ENCODE data around the gene HERC3.

DNA sequence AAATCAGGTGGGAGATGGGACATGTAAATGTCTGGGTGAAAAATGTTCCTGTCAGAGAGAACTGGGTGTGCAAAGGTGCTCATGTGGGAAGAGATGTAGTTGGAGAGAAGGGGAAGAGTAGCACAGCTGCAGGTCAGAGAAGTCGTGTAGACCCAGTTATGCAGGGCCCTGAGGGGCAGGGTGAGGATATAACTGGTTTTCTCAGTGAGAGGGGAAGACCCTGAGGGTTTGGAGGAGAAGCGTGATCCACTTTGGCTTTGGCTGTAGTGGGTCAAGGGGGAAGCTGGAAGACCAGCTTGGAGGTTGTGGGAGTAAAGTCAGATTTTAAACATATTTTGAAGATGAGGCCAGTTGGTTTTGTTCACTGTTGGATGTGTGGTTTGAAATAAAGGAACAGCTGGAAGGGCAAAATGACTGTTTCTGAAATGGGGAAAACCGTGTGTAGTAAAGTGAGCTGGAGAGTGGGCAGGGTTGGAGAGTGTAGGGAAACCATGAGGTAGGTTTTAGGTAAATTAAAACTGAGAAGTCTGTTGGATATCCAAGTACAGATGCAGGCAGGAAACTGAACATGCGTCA is 61.2 kb downstream of the HERC3 start:
- TF ChIP-seq POLR2A (IDR thresholded peaks at IDR 0.05) = no peak
- TF ChIP-seq, protein P1, sequence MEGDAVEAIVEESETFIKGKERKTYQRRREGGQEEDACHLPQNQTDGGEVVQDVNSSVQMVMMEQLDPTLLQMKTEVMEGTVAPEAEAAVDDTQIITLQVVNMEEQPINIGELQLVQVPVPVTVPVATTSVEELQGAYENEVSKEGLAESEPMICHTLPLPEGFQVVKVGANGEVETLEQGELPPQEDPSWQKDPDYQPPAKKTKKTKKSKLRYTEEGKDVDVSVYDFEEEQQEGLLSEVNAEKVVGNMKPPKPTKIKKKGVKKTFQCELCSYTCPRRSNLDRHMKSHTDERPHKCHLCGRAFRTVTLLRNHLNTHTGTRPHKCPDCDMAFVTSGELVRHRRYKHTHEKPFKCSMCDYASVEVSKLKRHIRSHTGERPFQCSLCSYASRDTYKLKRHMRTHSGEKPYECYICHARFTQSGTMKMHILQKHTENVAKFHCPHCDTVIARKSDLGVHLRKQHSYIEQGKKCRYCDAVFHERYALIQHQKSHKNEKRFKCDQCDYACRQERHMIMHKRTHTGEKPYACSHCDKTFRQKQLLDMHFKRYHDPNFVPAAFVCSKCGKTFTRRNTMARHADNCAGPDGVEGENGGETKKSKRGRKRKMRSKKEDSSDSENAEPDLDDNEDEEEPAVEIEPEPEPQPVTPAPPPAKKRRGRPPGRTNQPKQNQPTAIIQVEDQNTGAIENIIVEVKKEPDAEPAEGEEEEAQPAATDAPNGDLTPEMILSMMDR (IDR thresholded peaks at IDR 0.05) = no peak

Measured in testis (tissue), 2 donors.